PC-3 (cell line): ENCODE data around the gene LTBP3. TPM values are rescaled to one million over a fixed set of nuclear protein-coding genes. Genes with fewer than 3 reads are reported as not detected.

Source experiments
- ATAC-seq: fragments of 200-7000 bp; cut with Tn5 transposase; 2 replicates; pipeline ENCODE4 v1.9.1; 2020; ENCODE audit warnings: mild to moderate bottlenecking, moderate library complexity
- BruUV-seq: library from RNA; stranded (reverse); fragments of 400-500 nt; replicated peaks from 2 replicates; lab custom pipeline; 2021; lab: Mats Ljungman, UMichigan
- CTCF ChIA-PET: fragments of 300-600 bp; sonication (Branson Sonifier 250); formaldehyde crosslinking; loops from one replicate; lab custom pipeline; 2022; ENCODE audit warnings: antibody characterized with exemption; lab: Charles Lee
- POLR2A ChIA-PET: fragments of 300-600 bp; sonication (Branson Sonifier 250); formaldehyde crosslinking; loops from one replicate; lab custom pipeline; 2022; ENCODE audit warnings: antibody characterized with exemption; ENCODE audit not compliant: unreplicated experiment; lab: Charles Lee
- DNase-seq: peaks from one replicate; pipeline ENCODE4 v3.0.0-alpha.2; 2015
- H2AFZ ChIP-seq: fragments of 300-600 bp; sonication (generic); 2 replicates; pipeline ENCODE4 v1.6.0; 2016; ENCODE audit warnings: antibody characterized with exemption, low read length
- H3F3A ChIP-seq: fragments of 300-600 bp; sonication (generic); one replicate; pipeline ENCODE4 v1.6.0; 2017; ENCODE audit warnings: antibody characterized with exemption, low read length, control low read depth, mild to moderate bottlenecking; ENCODE audit not compliant: unreplicated experiment
- H3K27ac ChIP-seq: fragments of 300-600 bp; sonication (generic); 2 replicates; pipeline ENCODE4 v1.5.1; 2016; ENCODE audit warnings: mild to moderate bottlenecking, low read length
- H3K27me3 ChIP-seq: fragments of 300-600 bp; sonication (generic); 2 replicates; pipeline ENCODE4 v1.6.1; 2016; ENCODE audit warnings: low read length, mixed read lengths
- H3K36me3 ChIP-seq: fragments of 300-600 bp; sonication (generic); 2 replicates; pipeline ENCODE4 v1.6.1; 2016; ENCODE audit warnings: low read depth, mixed run types, low read length, mixed read lengths
- H3K4me1 ChIP-seq: fragments of 300-600 bp; sonication (generic); 2 replicates; pipeline ENCODE4 v1.5.1; 2016; ENCODE audit warnings: low read length; ENCODE audit not compliant: insufficient read depth
- H3K4me2 ChIP-seq: fragments of 300-600 bp; sonication (generic); 2 replicates; pipeline ENCODE4 v1.6.0; 2016; ENCODE audit warnings: low read length
- H3K4me3 ChIP-seq: fragments of 300-600 bp; sonication (generic); 2 replicates; pipeline ENCODE4 v1.5.1; 2016; ENCODE audit warnings: mild to moderate bottlenecking, low read length, mixed read lengths
- H3K79me2 ChIP-seq: fragments of 300-600 bp; sonication (generic); 2 replicates; pipeline ENCODE4 v1.6.1; 2017; ENCODE audit warnings: low read length, mixed read lengths
- H3K9ac ChIP-seq: fragments of 300-600 bp; sonication (generic); 2 replicates; pipeline ENCODE4 v1.6.0; 2016; ENCODE audit warnings: mild to moderate bottlenecking, low read length
- H3K9me2 ChIP-seq: fragments of 300-600 bp; sonication (generic); replicated peaks from 2 replicates; pipeline ENCODE4 v1.6.1; 2016; ENCODE audit warnings: mixed run types, low read length, mixed read lengths
- H3K9me3 ChIP-seq: fragments of 300-600 bp; sonication (generic); 2 replicates; pipeline ENCODE4 v1.6.1; 2016; ENCODE audit warnings: low read length, mixed read lengths
- H4K20me1 ChIP-seq: fragments of 300-600 bp; sonication (generic); 2 replicates; pipeline ENCODE4 v1.6.1; 2016; ENCODE audit warnings: low read length, mixed read lengths
- CTCF ChIP-seq: fragments of 300-600 bp; sonication (generic); conservative IDR thresholded peaks from 2 replicates; pipeline ENCODE4 v1.5.1; 2017; ENCODE audit warnings: antibody characterized with exemption, low read depth, mild to moderate bottlenecking, low read length
- EZH2 ChIP-seq: fragments of 300-600 bp; sonication (generic); IDR thresholded peaks from one replicate; pipeline ENCODE4 v1.6.1; 2017; ENCODE audit warnings: antibody characterized with exemption, mild to moderate bottlenecking, low read length; ENCODE audit not compliant: unreplicated experiment
- EZH2phosphoT487 ChIP-seq: fragments of 300-600 bp; sonication (generic); IDR thresholded peaks from 2 replicates; pipeline ENCODE4 v1.6.1; 2018; ENCODE audit warnings: mild to moderate bottlenecking, antibody characterized with exemption, low read length, borderline replicate concordance
- intact Hi-C: fragments of 100-400 bp; cut with micrococcal nuclease; formaldehyde crosslinking; loops from 2 replicates; pipeline ENCODE4 v1.9.0; 2023
- total RNA-seq: library from RNA; depleted of rRNA; stranded (reverse); fragments of >200 nt; gene quantifications from 2 replicates; pipeline ENCODE4 v1.2.3, GENCODE V29; 2014; rRNA removed

Gene LTBP3
- total RNA-seq, 1 experiment from 2014 or later, result 197 TPM

- H3F3A ChIP-seq, result no peaks in the 10 kb centered on the region
- no peak overlapping the region for H3K27ac ChIP-seq
- H3K36me3 ChIP-seq, result no peaks in the 10 kb centered on the region
- no peak overlapping the region for H3K4me2 ChIP-seq
- no peak overlapping the region for H3K9ac ChIP-seq
- no peak overlapping the region for H3K4me3 ChIP-seq
- ATAC-seq, result no peak
- peaks cover 60% of the 10 kb centered on the region for H3K4me1 ChIP-seq
- no peaks in the 10 kb centered on the region for H3K9me2 ChIP-seq
- no peak for DNase-seq
- BruUV-seq, result no TSS peak
- no peaks in the 10 kb centered on the region for H3K27me3 ChIP-seq
- ChIA-PET POLR2A (interaction anchor here (0.6 kb wide), 1 partner anchor 120 kb away, joined by 3 read pairs; no protein-coding TSS in a partner anchor), CTCF (no interaction called here)
- no peaks in the 10 kb centered on the region for H3K9me3 ChIP-seq
- TF ChIP-seq CTCF (no peak), EZH2phosphoT487 (no peak)
- H2AFZ ChIP-seq, result no peak overlapping the region
- intact Hi-C loops, result no loop called here
- H3K79me2 ChIP-seq, result 0 out of 2 replicates have a peak, but pooled peaks cover 3% of the 10 kb centered on the region
- H4K20me1 ChIP-seq, result no peaks in the 10 kb centered on the region
These were observed 68.3 kb downstream of the LTBP3 start for GRCh38 chr11:65489706-65490320.

- Histone ChIP-seq H2AFZ (no peak overlapping the region), H3K4me3 (no peak overlapping the region), H4K20me1 (no peaks in the 10 kb centered on the region), H3K36me3 (no peaks in the 10 kb centered on the region), H3K79me2 (0 out of 2 replicates have a peak, but pooled peaks cover 3% of the 10 kb centered on the region), H3K9me3 (no peaks in the 10 kb centered on the region), H3K4me1 (peaks cover 54% of the 10 kb centered on the region), H3K9me2 (no peaks in the 10 kb centered on the region), H3K9ac (no peak overlapping the region), H3K27ac (no peak overlapping the region), H3F3A (no peaks in the 10 kb centered on the region), H3K27me3 (no peaks in the 10 kb centered on the region), H3K4me2 (no peak overlapping the region)
- no TSS peak for BruUV-seq
- ChIA-PET CTCF (interaction anchor here (0.6 kb wide), 1 partner anchor 19 kb away, joined by 5 read pairs; no protein-coding TSS in a partner anchor), POLR2A (interaction anchor here (2.6 kb wide), 1 partner anchor 9 kb away, joined by 21 read pairs; the partner anchor contains the start of gene MALAT1)
- intact Hi-C loops, result no loop called here
- ATAC-seq, result no peak
- TF ChIP-seq EZH2 (no peak), EZH2phosphoT487 (no peak), CTCF (no peak)
- DNase-seq, result no peak
These were observed 69.0 kb downstream of the LTBP3 start for GRCh38 chr11:65489035-65489705.

Other genes with a start within 250 kb of the LTBP3 start
- gene CDC42EP2, start 243.5 kb downstream of the LTBP3 start, total RNA-seq, result 16.6 and 25.7 TPM in 2 replicates
- gene DPF2, start 224.5 kb downstream of the LTBP3 start, total RNA-seq, result 45.8 and 63.1 TPM in 2 replicates
- 1.3 and 1.6 TPM in 2 replicates for gene TIGD3, start 203.6 kb downstream of the LTBP3 start, total RNA-seq
- 12.7 and 13.1 TPM in 2 replicates for gene SLC25A45, start 175.7 kb downstream of the LTBP3 start, total RNA-seq
- gene FRMD8, start 171.7 kb downstream of the LTBP3 start, total RNA-seq, result 68.3 and 93.2 TPM in 2 replicates
- 47.9 and 96.6 TPM in 2 replicates for gene NEAT1, start 135.6 kb downstream of the LTBP3 start, total RNA-seq
- 1,345 and 2,062 TPM in 2 replicates for gene MALAT1, start 59.3 kb downstream of the LTBP3 start, total RNA-seq
- 201 and 262 TPM in 2 replicates for gene SCYL1, start 33.3 kb downstream of the LTBP3 start, total RNA-seq
- gene ZNRD2, start 12.1 kb upstream of the LTBP3 start, total RNA-seq, result 126 and 206 TPM in 2 replicates
- gene FAM89B, start 14.2 kb upstream of the LTBP3 start, total RNA-seq, result 76.3 and 87.7 TPM in 2 replicates
- 126 and 200 TPM in 2 replicates for gene EHBP1L1, start 17.7 kb upstream of the LTBP3 start, total RNA-seq
- 0.58 and 0.69 TPM in 2 replicates for gene KCNK7, start 37.4 kb upstream of the LTBP3 start, total RNA-seq
- gene MAP3K11, start 55.9 kb upstream of the LTBP3 start, total RNA-seq, result 80.1 and 106 TPM in 2 replicates
- 53.6 and 69.9 TPM in 2 replicates for gene PCNX3, start 57.4 kb upstream of the LTBP3 start, total RNA-seq
- 113 and 161 TPM in 2 replicates for gene SIPA1, start 79.7 kb upstream of the LTBP3 start, total RNA-seq
- gene RELA, start 104.6 kb upstream of the LTBP3 start, total RNA-seq, result 70.3 and 84.2 TPM in 2 replicates
- 74.9 and 83.9 TPM in 2 replicates for gene KAT5, start 153.9 kb upstream of the LTBP3 start, total RNA-seq
- 96.2 and 172 TPM in 2 replicates for gene RNASEH2C, start 162.4 kb upstream of the LTBP3 start, total RNA-seq
- gene AP5B1, start 222.6 kb upstream of the LTBP3 start, total RNA-seq, result 24.2 and 31.4 TPM in 2 replicates
- gene OVOL1, start 228.7 kb upstream of the LTBP3 start, total RNA-seq, result 17.1 and 18.1 TPM in 2 replicates